Mesothelial cell of epicardium (in vitro differentiated cells): ENCODE results near the gene ERCC6. TPM values are rescaled to one million over a fixed set of nuclear protein-coding genes. Genes with fewer than 3 reads are reported as not detected.

Experiments
- DNase-seq, 2 experiments: peaks; one replicate each; pipeline ENCODE4 v3.0.0; 2021; ENCODE audit warnings: low spot score in 2 of 2; ENCODE audit not compliant: unreplicated experiment in 2 of 2
- H3K27ac Mint-ChIP-seq: 2 replicates; pipeline ENCODE4 v1.8.0; 2021; ENCODE audit warnings: mixed read lengths
- H3K27me3 Mint-ChIP-seq: 2 replicates; pipeline ENCODE4 v1.8.0; 2021; ENCODE audit warnings: low read depth, mixed read lengths
- H3K36me3 Mint-ChIP-seq: 2 replicates; pipeline ENCODE4 v1.8.0; 2021; ENCODE audit warnings: mixed read lengths
- H3K4me1 Mint-ChIP-seq: 2 replicates; pipeline ENCODE4 v1.8.0; 2021; ENCODE audit warnings: mixed read lengths
- H3K4me3 Mint-ChIP-seq: 2 replicates; pipeline ENCODE4 v1.8.0; 2021; ENCODE audit warnings: mild to moderate bottlenecking, moderate library complexity, mixed read lengths
- H3K9me3 Mint-ChIP-seq: 2 replicates; pipeline ENCODE4 v1.8.0; 2021; ENCODE audit warnings: mixed read lengths
- total RNA-seq: library from RNA; stranded (reverse); gene quantifications from 3 replicates; pipeline ENCODE4 v1.2.1, GENCODE V29; 2021
- TF ChIP-seq, protein P1 (sequence below): fragments of 200-600 bp; sonication (generic); IDR thresholded peaks from one replicate; pipeline ENCODE4 v1.5.0; 2021; ENCODE audit warnings: antibody characterized with exemption; ENCODE audit not compliant: unreplicated experiment

Gene ERCC6
- total RNA-seq, 1 donor from 2014 or later = 35.4 TPM

DNA sequence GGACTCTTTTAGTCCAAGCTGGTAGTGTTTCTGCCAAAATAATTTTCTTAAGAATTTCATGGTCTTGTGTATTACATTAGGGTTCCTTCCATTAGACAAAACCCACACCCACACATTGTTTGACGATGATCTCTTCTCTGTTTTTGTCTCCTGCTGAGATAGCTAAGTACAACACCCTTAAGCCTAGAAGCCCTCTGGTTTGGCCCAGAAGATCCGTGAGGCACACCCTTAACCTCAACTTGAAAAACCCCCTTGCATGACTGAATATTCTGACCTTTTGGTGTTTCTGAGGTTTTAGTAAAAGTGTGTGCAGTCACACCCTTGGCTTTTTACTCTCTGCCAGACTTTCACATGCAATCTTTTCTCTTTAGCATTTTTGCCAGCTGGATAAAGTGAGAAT, 29.3 kb upstream of the ERCC6 start:
- Mint-ChIP-seq H3K27me3 (peaks cover 35% of the 10 kb centered on the region), H3K4me1 (no peaks in the 10 kb centered on the region), H3K9me3 (peaks cover 16% of the 10 kb centered on the region), H3K4me3 (no peak overlapping the region), H3K27ac (no peak overlapping the region), H3K36me3 (no peaks in the 10 kb centered on the region)
- DNase-seq = no peak
- TF ChIP-seq, protein P1, sequence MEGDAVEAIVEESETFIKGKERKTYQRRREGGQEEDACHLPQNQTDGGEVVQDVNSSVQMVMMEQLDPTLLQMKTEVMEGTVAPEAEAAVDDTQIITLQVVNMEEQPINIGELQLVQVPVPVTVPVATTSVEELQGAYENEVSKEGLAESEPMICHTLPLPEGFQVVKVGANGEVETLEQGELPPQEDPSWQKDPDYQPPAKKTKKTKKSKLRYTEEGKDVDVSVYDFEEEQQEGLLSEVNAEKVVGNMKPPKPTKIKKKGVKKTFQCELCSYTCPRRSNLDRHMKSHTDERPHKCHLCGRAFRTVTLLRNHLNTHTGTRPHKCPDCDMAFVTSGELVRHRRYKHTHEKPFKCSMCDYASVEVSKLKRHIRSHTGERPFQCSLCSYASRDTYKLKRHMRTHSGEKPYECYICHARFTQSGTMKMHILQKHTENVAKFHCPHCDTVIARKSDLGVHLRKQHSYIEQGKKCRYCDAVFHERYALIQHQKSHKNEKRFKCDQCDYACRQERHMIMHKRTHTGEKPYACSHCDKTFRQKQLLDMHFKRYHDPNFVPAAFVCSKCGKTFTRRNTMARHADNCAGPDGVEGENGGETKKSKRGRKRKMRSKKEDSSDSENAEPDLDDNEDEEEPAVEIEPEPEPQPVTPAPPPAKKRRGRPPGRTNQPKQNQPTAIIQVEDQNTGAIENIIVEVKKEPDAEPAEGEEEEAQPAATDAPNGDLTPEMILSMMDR = no peak

DNA sequence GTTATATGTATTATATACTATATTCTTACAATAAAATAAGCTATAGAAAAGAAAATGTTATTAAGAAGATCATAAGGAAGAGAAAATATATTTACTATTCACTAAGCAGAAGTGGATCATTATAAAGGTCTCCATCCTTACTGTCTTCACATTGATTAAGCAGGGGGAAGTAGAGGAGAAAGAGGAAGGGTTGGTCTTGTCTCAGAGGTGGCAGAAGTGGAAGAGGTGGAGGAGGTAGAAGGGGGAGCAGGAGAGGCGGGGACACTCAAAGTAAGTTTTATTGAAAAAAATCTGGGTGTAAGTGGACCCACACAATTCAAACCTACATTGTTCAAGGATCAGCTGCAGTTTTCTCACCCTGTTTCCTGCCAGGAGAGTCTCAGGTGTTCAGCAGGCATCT, 28.9 kb upstream of the ERCC6 start:
- H3K4me3 Mint-ChIP-seq = no peak overlapping the region
- H3K27ac Mint-ChIP-seq = no peak overlapping the region
- H3K4me1 Mint-ChIP-seq = no peaks in the 10 kb centered on the region
- peaks cover 35% of the 10 kb centered on the region for H3K27me3 Mint-ChIP-seq
- no peak for DNase-seq
- peaks cover 16% of the 10 kb centered on the region for H3K9me3 Mint-ChIP-seq
- H3K36me3 Mint-ChIP-seq = no peaks in the 10 kb centered on the region
- TF ChIP-seq, protein P1 = no peak

DNA sequence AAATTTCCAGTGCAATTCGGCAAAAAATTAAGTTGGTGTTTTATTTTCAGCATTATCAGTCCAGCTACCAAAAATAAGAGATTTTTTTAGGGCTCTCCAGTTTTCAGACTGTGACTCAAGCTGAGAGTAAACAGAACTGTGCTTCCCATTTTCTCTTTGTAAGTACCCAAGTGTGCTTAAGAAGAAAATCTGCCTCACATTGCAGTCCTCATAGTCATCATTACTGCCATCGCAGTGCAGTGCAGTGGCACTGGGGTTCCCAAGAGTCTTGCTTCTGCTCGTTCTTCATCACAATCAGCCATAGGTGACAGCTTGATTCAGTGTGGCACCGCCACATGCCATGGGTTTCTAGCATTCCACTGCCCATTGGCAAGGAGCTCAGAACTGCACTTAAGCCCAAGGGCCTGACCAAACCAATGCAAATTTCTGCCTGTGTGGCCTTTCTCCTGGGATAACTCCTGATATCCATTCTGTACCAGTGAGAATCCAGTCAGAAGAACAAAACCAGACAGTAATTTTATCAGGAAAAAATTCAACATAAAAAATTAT, 25.6 kb upstream of the ERCC6 start:
- no peak for DNase-seq
- peaks cover 37% of the 10 kb centered on the region for H3K27me3 Mint-ChIP-seq
- no peak overlapping the region for H3K27ac Mint-ChIP-seq
- TF ChIP-seq, protein P1 = no peak
- peaks cover 16% of the 10 kb centered on the region for H3K9me3 Mint-ChIP-seq
- H3K36me3 Mint-ChIP-seq = no peaks in the 10 kb centered on the region
- H3K4me3 Mint-ChIP-seq = no peak overlapping the region
- H3K4me1 Mint-ChIP-seq = no peaks in the 10 kb centered on the region

DNA sequence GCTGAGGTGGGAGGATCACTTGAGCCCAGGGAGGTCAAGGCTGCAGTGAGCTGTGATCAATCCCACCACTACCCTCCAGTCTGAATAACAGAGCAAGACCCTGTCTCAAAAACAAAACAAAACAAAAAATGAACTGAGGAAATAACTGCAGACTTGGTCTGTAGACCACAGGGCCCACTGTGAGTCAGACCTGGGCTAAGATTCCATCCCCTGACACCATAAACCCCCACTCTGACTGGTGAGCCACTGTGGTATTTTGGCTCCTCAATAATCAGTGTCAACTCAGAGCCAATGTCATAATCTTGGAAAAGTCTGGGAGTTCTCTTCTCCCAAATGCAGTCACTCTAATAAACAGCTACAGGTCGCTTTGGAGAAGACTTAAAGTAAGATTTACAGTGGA, 24.0 kb upstream of the ERCC6 start:
- TF ChIP-seq, protein P1 = no peak
- Mint-ChIP-seq H3K36me3 (no peaks in the 10 kb centered on the region), H3K4me3 (no peak overlapping the region), H3K9me3 (peaks cover 9% of the 10 kb centered on the region), H3K27me3 (peaks cover 29% of the 10 kb centered on the region), H3K27ac (no peak overlapping the region), H3K4me1 (no peaks in the 10 kb centered on the region)
- DNase-seq = no peak

DNA sequence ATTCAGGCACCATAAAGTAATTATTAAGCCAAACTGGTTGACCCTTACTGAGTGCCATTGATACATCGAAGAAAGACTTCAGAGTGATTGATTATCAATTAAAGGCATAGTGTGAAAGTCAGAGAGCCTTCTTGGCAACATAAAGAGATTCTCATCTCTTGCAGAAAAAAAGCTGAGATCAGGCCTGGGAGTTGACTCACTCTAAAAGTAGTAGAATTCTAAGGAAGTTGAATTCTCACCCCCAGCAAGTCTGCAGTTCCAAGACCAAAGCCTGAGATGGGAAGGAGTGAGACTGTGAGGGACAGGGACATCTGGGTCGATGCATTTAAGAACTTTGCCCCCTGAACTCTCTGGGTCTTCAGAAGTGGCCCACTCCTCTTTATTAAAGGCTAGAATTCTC, 21.6 kb upstream of the ERCC6 start:
- peaks cover 14% of the 10 kb centered on the region for H3K27me3 Mint-ChIP-seq
- TF ChIP-seq, protein P1 = no peak
- no peak for DNase-seq
- no peaks in the 10 kb centered on the region for H3K4me1 Mint-ChIP-seq
- H3K4me3 Mint-ChIP-seq = no peak overlapping the region
- no peak overlapping the region for H3K27ac Mint-ChIP-seq
- H3K9me3 Mint-ChIP-seq = peaks cover 7% of the 10 kb centered on the region
- H3K36me3 Mint-ChIP-seq = no peaks in the 10 kb centered on the region

DNA sequence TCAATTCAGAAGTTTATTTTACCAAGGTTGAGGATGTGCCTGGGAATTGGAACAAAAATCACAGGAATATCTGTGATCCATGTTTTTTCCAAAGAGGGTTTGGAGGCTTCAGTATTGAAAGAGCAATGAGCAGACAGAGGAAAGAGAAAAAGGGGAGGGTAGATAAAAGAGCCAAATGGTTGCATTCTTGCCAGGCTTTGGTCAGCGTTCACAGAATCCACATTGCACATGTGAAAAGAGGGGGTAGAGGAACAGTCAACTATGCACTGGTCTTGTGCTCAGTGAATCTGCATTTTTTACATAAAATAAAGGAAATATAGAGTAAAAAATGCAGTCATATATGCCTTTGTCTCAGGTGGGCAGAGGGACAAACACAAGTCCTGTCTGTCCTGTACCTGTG, 20.6 kb upstream of the ERCC6 start:
- no peak overlapping the region for H3K4me3 Mint-ChIP-seq
- DNase-seq = no peak
- no peaks in the 10 kb centered on the region for H3K36me3 Mint-ChIP-seq
- H3K4me1 Mint-ChIP-seq = no peaks in the 10 kb centered on the region
- H3K9me3 Mint-ChIP-seq = peaks cover 12% of the 10 kb centered on the region
- TF ChIP-seq, protein P1 = no peak
- H3K27ac Mint-ChIP-seq = no peak overlapping the region
- peaks cover 8% of the 10 kb centered on the region for H3K27me3 Mint-ChIP-seq
